CD14-positive monocyte (primary cell): ENCODE results near the gene LAMC3. TPM values are rescaled to one million over a fixed set of nuclear protein-coding genes. Genes with fewer than 3 reads are reported as not detected.

Experiments
- DNase-seq, 3 donors: peaks; one replicate each; pipeline ENCODE4 v3.0.0-alpha.2; 2011 to 2022
- H2AFZ ChIP-seq: 2 replicates; pipeline ENCODE4 v1.6.0; 2012; ENCODE audit warnings: mild to moderate bottlenecking, low read depth, low read length, inconsistent platforms; ENCODE audit not compliant: insufficient read depth, poor library complexity, severe bottlenecking
- H3K27ac ChIP-seq, 2 donors: 1 replicate in 1 of 2; 2 replicates in 1 of 2; pipeline ENCODE4 v1.5.1; 2012 to 2013; ENCODE audit warnings: low read length in 2 of 2, control low read depth in 1 of 2, inconsistent platforms in 1 of 2, low read depth in 1 of 2, mild to moderate bottlenecking in 1 of 2
- H3K27me3 ChIP-seq, 2 donors: one replicate each; pipeline versions ENCODE4 v1.6.0 to v1.6.1; 2011 to 2013; ENCODE audit warnings: low read length in 2 of 2; ENCODE audit not compliant: control insufficient read depth in 2 of 2, insufficient read depth in 2 of 2
- H3K36me3 ChIP-seq, 2 donors: replicated peaks in 1 of 2; 1 replicate in 1 of 2; 2 replicates in 1 of 2; pipeline versions ENCODE4 v1.5.1 to v1.6.1; 2012 to 2013; ENCODE audit warnings: low read length in 2 of 2, control low read depth in 1 of 2, inconsistent platforms in 1 of 2, mild to moderate bottlenecking in 1 of 2; ENCODE audit not compliant: insufficient read depth in 2 of 2, control insufficient read depth in 1 of 2
- H3K4me1 ChIP-seq, 2 donors: 1 replicate in 1 of 2; 2 replicates in 1 of 2; pipeline versions ENCODE4 v1.5.1 to v1.6.1; 2012 to 2013; ENCODE audit warnings: low read length in 2 of 2, control low read depth in 1 of 2, inconsistent platforms in 1 of 2, mild to moderate bottlenecking in 1 of 2, moderate library complexity in 1 of 2; ENCODE audit not compliant: insufficient read depth in 2 of 2, control insufficient read depth in 1 of 2
- H3K4me2 ChIP-seq: replicated peaks from 2 replicates; pipeline ENCODE3; 2012; ENCODE audit warnings: low read length, moderate library complexity, mild to moderate bottlenecking; ENCODE audit not compliant: poor library complexity, severe bottlenecking; ENCODE audit errors: extremely low read depth
- H3K4me3 ChIP-seq, 3 experiments: fragments of 200-600 bp in 1 of 3; sonication (generic) in 1 of 3; replicated peaks in 1 of 3; 1 replicate in 2 of 3; 2 replicates in 1 of 3; pipeline ENCODE4 v1.5.1; 2011 to 2013; ENCODE audit warnings: low read length in 3 of 3, mild to moderate bottlenecking in 3 of 3, control low read depth in 2 of 3, low read depth in 2 of 3, inconsistent platforms in 1 of 3, moderate library complexity in 1 of 3
- H3K79me2 ChIP-seq: 2 replicates; pipeline ENCODE4 v1.6.0; 2012; ENCODE audit warnings: mild to moderate bottlenecking, control low read depth, inconsistent platforms, low read length, moderate library complexity; ENCODE audit not compliant: insufficient read depth
- H3K9ac ChIP-seq: 2 replicates; pipeline ENCODE4 v1.6.0; 2017; ENCODE audit warnings: low read length, mild to moderate bottlenecking; ENCODE audit not compliant: insufficient read depth, poor library complexity, severe bottlenecking
- H3K9me3 ChIP-seq, 2 donors: replicated peaks in 1 of 2; 1 replicate in 1 of 2; 2 replicates in 1 of 2; pipeline versions ENCODE4 v1.5.1 to v1.6.1; 2012 to 2013; ENCODE audit warnings: low read length in 2 of 2, control low read depth in 1 of 2; ENCODE audit not compliant: control insufficient read depth in 1 of 2, insufficient read depth in 1 of 2
- H4K20me1 ChIP-seq: 2 replicates; pipeline ENCODE4 v1.6.0; 2012; ENCODE audit warnings: mild to moderate bottlenecking, low read length, control low read depth, moderate library complexity; ENCODE audit not compliant: insufficient read depth
- H3K27ac Mint-ChIP-seq, 7 donors: one replicate each; pipeline ENCODE4 v1.8.0; 2020; ENCODE audit warnings: mild to moderate bottlenecking in 7 of 7, mixed read lengths in 7 of 7, moderate library complexity in 6 of 7, inconsistent platforms in 2 of 7
- H3K27me3 Mint-ChIP-seq, 3 donors: one replicate each; pipeline ENCODE4 v1.8.0; 2021 to 2022; ENCODE audit warnings: low read depth in 3 of 3, mild to moderate bottlenecking in 3 of 3, mixed read lengths in 3 of 3, moderate library complexity in 3 of 3, inconsistent platforms in 1 of 3
- H3K36me3 Mint-ChIP-seq, 2 donors: one replicate each; pipeline ENCODE4 v1.8.0; 2020; ENCODE audit warnings: mixed read lengths in 2 of 2, inconsistent platforms in 1 of 2, mild to moderate bottlenecking in 1 of 2
- H3K4me1 Mint-ChIP-seq: one replicate; pipeline ENCODE4 v1.8.0; 2020; ENCODE audit warnings: mild to moderate bottlenecking, mixed read lengths
- H3K4me3 Mint-ChIP-seq, 2 donors: one replicate each; pipeline ENCODE4 v1.8.0; 2020; ENCODE audit warnings: mild to moderate bottlenecking in 2 of 2, mixed read lengths in 2 of 2, moderate library complexity in 1 of 2
- H3K9me3 Mint-ChIP-seq, 7 donors: one replicate each; pipeline ENCODE4 v1.8.0; 2020 to 2022; ENCODE audit warnings: mixed read lengths in 7 of 7, mild to moderate bottlenecking in 6 of 7, moderate library complexity in 6 of 7, inconsistent platforms in 2 of 7
- WGBS: methylation state at CpG from one replicate; pipeline ENCODE4 v1.1.5; 2013; ENCODE audit warnings: missing lambda C conversion rate; ENCODE audit not compliant: insufficient coverage; 5-methylcytosine and 5-hydroxymethylcytosine counted together
- intact Hi-C, 2 donors: fragments of 100-400 bp; cut with micrococcal nuclease; formaldehyde crosslinking; loops; one replicate each; pipeline versions ENCODE4 v1.15.0 to v1.15.1; 2023
- polyA plus RNA-seq, 3 donors: library from polyadenylated mRNA; depleted of rRNA in 1 of 3; unstranded in 2 of 3; stranded (reverse) in 1 of 3; fragments of 300-500 nt in 2 of 3; fragments of >200 nt in 1 of 3; fragmentation: Illumina TruSeq in 2 of 3; gene quantifications; 1 replicate in 2 of 3; 2 replicates in 1 of 3; pipeline ENCODE4 v1.2.3, GENCODE V29; 2012 to 2021
- TF ChIP-seq, protein P1 (sequence below): fragments of 200-600 bp; IDR thresholded peaks from one replicate; pipeline ENCODE4 v1.8.0; 2022; ENCODE audit warnings: antibody characterized with exemption, mild to moderate bottlenecking

The LAMC3 gene
- polyA plus RNA-seq, 3 donors = 0.19 TPM; not detected in 2

DNA sequence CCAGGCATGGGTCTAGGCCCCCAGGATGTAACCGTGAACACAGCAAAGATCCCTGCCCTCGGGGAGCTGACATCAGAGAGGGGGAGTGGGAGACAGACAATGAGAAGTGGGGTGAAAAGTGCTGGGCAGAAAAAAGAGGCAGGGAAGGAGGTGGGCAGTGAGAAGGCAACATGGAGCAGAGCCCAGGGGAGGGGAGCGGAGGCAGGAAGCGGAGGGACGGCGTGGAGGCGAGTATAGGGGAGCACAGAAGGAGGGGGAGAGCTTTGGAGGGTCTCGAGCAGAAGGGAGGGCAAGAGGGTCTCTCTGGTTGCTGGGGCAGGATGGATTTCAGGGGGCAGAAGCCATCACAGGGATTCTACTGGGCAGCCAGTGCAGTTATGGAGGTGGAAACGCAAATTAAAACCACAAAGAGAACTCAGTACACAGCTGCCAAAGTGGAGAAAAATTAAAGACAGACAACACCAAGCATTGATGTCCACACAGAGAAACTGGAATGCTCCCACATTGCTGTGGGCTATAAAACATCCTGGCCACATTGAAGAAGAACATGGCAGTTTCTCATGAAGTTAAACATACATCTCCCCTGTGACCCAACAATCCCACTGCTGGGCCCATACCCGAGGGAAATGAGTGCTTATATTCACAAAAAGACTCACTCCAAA is 21.1 kb upstream of the LAMC3 start:
- no peak overlapping the region for H3K9ac ChIP-seq
- 91% methylated on average over 4 of the region's 10 CpGs for WGBS
- no peak for DNase-seq
- Mint-ChIP-seq H3K27ac (no peak overlapping the region), H3K9me3 (peaks cover 0 to 3% (median 0%) of the 10 kb centered on the region in 7 donors), H3K36me3 (no peaks in the 10 kb centered on the region), H3K4me3 (no peak overlapping the region), H3K27me3 (peaks cover 0 to 3% (median 2%) of the 10 kb centered on the region in 3 donors), H3K4me1 (peaks cover 6% of the 10 kb centered on the region)
- no peaks in the 10 kb centered on the region for H3K79me2 ChIP-seq
- no peaks in the 10 kb centered on the region for H4K20me1 ChIP-seq
- H3K36me3 ChIP-seq = no peaks in the 10 kb centered on the region
- H3K4me1 ChIP-seq = peaks cover 17 to 19% of the 10 kb centered on the region in 2 donors
- intact Hi-C loops = no loop called here
- H3K4me3 ChIP-seq = no peak overlapping the region
- no peak overlapping the region for H3K27ac ChIP-seq
- no peaks in the 10 kb centered on the region for H3K9me3 ChIP-seq
- no peak overlapping the region for H3K4me2 ChIP-seq
- H2AFZ ChIP-seq = no peak overlapping the region
- no peaks in the 10 kb centered on the region for H3K27me3 ChIP-seq
- TF ChIP-seq, protein P1, sequence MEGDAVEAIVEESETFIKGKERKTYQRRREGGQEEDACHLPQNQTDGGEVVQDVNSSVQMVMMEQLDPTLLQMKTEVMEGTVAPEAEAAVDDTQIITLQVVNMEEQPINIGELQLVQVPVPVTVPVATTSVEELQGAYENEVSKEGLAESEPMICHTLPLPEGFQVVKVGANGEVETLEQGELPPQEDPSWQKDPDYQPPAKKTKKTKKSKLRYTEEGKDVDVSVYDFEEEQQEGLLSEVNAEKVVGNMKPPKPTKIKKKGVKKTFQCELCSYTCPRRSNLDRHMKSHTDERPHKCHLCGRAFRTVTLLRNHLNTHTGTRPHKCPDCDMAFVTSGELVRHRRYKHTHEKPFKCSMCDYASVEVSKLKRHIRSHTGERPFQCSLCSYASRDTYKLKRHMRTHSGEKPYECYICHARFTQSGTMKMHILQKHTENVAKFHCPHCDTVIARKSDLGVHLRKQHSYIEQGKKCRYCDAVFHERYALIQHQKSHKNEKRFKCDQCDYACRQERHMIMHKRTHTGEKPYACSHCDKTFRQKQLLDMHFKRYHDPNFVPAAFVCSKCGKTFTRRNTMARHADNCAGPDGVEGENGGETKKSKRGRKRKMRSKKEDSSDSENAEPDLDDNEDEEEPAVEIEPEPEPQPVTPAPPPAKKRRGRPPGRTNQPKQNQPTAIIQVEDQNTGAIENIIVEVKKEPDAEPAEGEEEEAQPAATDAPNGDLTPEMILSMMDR = no peak

DNA sequence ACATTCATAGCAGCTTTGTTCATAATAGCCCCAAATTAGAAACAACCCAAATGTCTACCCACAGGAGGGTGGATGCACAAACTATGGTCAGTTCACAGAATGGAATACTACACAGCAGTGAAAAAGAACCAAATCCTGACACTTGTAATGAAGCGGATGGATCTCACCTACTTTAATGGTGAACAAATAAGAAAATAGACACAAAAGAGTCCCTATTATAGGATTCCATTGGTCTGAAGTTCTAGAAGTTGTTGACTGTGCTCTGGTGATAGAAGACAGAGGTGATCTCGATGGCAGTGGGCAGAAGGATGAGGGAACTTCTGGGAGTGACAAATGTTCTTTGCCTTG is 20.6 kb upstream of the LAMC3 start:
- Mint-ChIP-seq H3K36me3 (no peaks in the 10 kb centered on the region), H3K27ac (no peak overlapping the region), H3K4me1 (peaks cover 6% of the 10 kb centered on the region), H3K4me3 (no peak overlapping the region), H3K9me3 (peaks cover 0 to 3% (median 0%) of the 10 kb centered on the region in 7 donors), H3K27me3 (peaks cover 0 to 4% (median 2%) of the 10 kb centered on the region in 3 donors)
- Histone ChIP-seq H3K36me3 (no peaks in the 10 kb centered on the region), H4K20me1 (no peaks in the 10 kb centered on the region), H2AFZ (no peak overlapping the region), H3K4me1 (peaks cover 22 to 24% of the 10 kb centered on the region in 2 donors), H3K4me2 (no peak overlapping the region), H3K27ac (no peak overlapping the region), H3K27me3 (no peaks in the 10 kb centered on the region), H3K9me3 (no peaks in the 10 kb centered on the region), H3K4me3 (no peak overlapping the region), H3K79me2 (no peaks in the 10 kb centered on the region), H3K9ac (no peak overlapping the region)
- DNase-seq = no peak
- intact Hi-C loops = no loop called here
- TF ChIP-seq, protein P1 = no peak
- WGBS = no CpG with 5 or more reads among the region's 2 CpGs
